Measurements from ENCODE around the gene TMEM184A. TPM values are rescaled to one million over a fixed set of nuclear protein-coding genes. Genes with fewer than 3 reads are reported as not detected.
"Not testable (repeated sequence)": the region's sequence is repeated elsewhere in the genome, so short reads cannot be mapped to it uniquely, and the experiment has no call there.

Gene TMEM184A
- total RNA-seq, 1 donor from 2014 or later = 5.0 TPM

- Mint-ChIP-seq H3K9me3 (peaks cover 6% of the 10 kb centered on the region), H3K4me1 (no peaks in the 10 kb centered on the region)
Observed at GRCh38 chr7:1516586-1517251, 39.3 kb downstream of the TMEM184A start.

DNA sequence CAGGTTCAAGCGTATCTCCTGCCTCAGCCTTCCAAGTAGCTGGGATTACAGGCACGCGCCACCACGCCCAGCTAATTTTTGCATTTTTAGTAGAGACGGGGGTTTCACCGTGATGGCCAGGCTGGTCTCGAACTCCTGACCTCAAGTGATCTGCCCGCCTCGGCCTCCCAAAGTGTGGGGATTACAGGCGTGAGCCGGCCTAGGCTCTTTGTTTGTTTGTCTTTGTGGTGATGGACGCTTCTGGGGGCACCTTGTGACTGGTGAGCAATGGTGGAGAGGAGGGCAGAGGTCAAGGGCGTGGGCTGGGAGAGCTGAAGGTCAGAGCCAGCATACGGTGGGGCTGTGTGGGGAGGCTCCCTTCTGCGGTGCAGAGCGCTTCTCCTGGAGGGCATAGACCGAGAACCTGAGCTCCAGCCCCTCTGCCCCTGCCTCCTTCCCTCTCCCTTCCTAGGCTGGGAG, 40.5 kb downstream of the TMEM184A start:
- not testable (repeated sequence) for H3K4me3 Mint-ChIP-seq; DNase-seq (ENCODE audit: low spot score in 2 of 2, unreplicated experiment in 2 of 2); H3K27me3 Mint-ChIP-seq (ENCODE audit: low read depth); H3K4me1 Mint-ChIP-seq; H3K9me3 Mint-ChIP-seq; H3K27ac Mint-ChIP-seq; H3K36me3 Mint-ChIP-seq

More at GRCh38 chr7:1516586-1517251, 39.3 kb downstream of the TMEM184A start:
- DNase-seq (ENCODE audit: low spot score in 2 of 2, unreplicated experiment in 2 of 2) = no peak
- TF ChIP-seq, protein P1, sequence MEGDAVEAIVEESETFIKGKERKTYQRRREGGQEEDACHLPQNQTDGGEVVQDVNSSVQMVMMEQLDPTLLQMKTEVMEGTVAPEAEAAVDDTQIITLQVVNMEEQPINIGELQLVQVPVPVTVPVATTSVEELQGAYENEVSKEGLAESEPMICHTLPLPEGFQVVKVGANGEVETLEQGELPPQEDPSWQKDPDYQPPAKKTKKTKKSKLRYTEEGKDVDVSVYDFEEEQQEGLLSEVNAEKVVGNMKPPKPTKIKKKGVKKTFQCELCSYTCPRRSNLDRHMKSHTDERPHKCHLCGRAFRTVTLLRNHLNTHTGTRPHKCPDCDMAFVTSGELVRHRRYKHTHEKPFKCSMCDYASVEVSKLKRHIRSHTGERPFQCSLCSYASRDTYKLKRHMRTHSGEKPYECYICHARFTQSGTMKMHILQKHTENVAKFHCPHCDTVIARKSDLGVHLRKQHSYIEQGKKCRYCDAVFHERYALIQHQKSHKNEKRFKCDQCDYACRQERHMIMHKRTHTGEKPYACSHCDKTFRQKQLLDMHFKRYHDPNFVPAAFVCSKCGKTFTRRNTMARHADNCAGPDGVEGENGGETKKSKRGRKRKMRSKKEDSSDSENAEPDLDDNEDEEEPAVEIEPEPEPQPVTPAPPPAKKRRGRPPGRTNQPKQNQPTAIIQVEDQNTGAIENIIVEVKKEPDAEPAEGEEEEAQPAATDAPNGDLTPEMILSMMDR (IDR thresholded peaks at IDR 0.05; ENCODE audit: unreplicated experiment) = no peak
- no peaks in the 10 kb centered on the region for H3K36me3 Mint-ChIP-seq
- no peak overlapping the region for H3K4me3 Mint-ChIP-seq
- no peak overlapping the region for H3K27ac Mint-ChIP-seq
- H3K27me3 Mint-ChIP-seq (ENCODE audit: low read depth) = no peaks in the 10 kb centered on the region

- no peaks in the 10 kb centered on the region for H3K36me3 Mint-ChIP-seq
- no peak overlapping the region for H3K4me3 Mint-ChIP-seq
Observed at GRCh38 chr7:1514995-1515401, 41.0 kb downstream of the TMEM184A start.

GRCh38 chr7:1514407-1514806, 41.6 kb downstream of the TMEM184A start:
- peaks cover 5% of the 10 kb centered on the region for H3K9me3 Mint-ChIP-seq

More at GRCh38 chr7:1514995-1515401, 41.0 kb downstream of the TMEM184A start:
- H3K27ac Mint-ChIP-seq = no peak overlapping the region
- TF ChIP-seq, protein P1 (IDR thresholded peaks at IDR 0.05; ENCODE audit: unreplicated experiment) = no peak
- H3K9me3 Mint-ChIP-seq = peaks cover 6% of the 10 kb centered on the region
- no peaks in the 10 kb centered on the region for H3K27me3 Mint-ChIP-seq (ENCODE audit: low read depth)
- no peak for DNase-seq (ENCODE audit: low spot score in 2 of 2, unreplicated experiment in 2 of 2)
- H3K4me1 Mint-ChIP-seq = no peaks in the 10 kb centered on the region

DNA sequence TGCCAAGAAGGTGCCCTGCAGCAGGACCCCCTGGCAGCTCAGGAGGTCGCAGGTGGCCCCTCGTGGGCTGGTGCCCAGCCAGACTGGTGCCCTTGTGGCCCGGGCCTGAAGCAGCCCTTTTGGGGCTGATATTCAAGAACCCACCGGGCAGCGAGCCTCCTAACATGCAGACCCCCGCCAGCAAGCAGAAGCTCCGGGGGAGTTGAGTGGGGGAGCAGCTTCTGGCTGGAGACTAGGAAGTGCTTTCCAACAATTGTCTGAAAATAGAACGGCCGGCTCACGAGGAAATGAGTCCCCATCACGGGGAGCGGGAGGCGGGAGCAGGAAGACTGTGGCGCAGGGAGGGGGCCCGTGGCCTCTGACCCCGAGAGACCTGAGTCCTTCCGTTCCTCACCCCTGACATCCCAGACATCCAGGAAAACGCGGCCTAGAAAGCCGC, 42.3 kb downstream of the TMEM184A start:
- DNase-seq (ENCODE audit: low spot score in 2 of 2, unreplicated experiment in 2 of 2) = no peak
- H3K9me3 Mint-ChIP-seq = no peaks in the 10 kb centered on the region
- H3K4me3 Mint-ChIP-seq = no peak overlapping the region
- TF ChIP-seq, protein P1 (IDR thresholded peaks at IDR 0.05; ENCODE audit: unreplicated experiment) = no peak
- H3K27me3 Mint-ChIP-seq (ENCODE audit: low read depth) = no peaks in the 10 kb centered on the region
- H3K27ac Mint-ChIP-seq = no peak overlapping the region
- no peaks in the 10 kb centered on the region for H3K36me3 Mint-ChIP-seq
- H3K4me1 Mint-ChIP-seq = no peaks in the 10 kb centered on the region

More at GRCh38 chr7:1514407-1514806, 41.6 kb downstream of the TMEM184A start:
- Mint-ChIP-seq H3K4me1 (no peaks in the 10 kb centered on the region), H3K4me3 (no peak overlapping the region), H3K36me3 (no peaks in the 10 kb centered on the region), H3K27me3 (ENCODE audit: low read depth) (no peaks in the 10 kb centered on the region), H3K27ac (no peak overlapping the region)
- TF ChIP-seq, protein P1 (IDR thresholded peaks at IDR 0.05; ENCODE audit: unreplicated experiment) = no peak
- DNase-seq (ENCODE audit: low spot score in 2 of 2, unreplicated experiment in 2 of 2) = no peak

DNA sequence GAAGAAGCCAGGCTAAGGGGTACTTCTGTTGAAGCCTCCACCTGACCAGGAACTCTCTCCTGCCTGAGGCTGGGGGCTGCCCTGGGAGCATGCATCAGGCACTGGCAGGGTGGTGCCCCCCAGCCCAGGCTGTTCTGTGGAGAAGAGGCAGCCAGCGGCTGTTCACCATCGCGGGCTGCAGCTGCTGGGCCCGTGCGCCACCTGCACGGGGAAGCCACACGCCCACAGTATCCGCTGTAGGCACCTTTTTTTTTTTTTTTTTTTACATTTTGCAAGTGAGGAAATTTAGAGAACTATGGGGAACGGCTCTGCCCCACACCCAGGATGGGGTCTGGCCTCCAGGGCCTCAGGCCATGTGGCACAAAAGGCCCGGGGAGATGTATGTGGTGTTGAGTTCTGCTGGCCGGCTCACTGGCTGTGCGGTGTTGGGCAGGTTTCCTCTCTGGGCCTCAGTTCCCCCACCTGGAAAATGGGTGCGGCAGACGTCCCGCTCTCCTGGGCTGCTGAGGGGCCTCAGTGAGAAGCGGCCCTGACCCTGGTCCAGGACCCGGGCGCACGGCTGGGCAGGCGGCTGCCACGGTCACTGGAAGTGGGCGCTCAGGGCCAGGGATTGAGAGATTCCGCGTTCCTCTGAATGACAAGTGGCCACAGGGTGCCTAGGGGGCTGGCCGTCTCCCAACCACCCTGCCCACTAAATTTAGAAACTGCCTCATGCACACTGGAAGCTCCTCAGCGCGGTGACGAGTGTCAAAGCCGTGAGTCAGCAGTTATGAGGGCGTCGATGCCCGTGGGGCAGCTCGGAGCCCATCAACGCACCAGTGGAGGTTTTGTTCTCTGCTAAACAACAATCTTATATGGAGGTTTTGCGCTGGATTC, 43.0 kb downstream of the TMEM184A start:
- TF ChIP-seq, protein P1 (IDR thresholded peaks at IDR 0.05; ENCODE audit: unreplicated experiment) = no peak
- H3K27me3 Mint-ChIP-seq (ENCODE audit: low read depth) = no peaks in the 10 kb centered on the region
- no peak for DNase-seq (ENCODE audit: low spot score in 2 of 2, unreplicated experiment in 2 of 2)
- no peak overlapping the region for H3K4me3 Mint-ChIP-seq
- H3K4me1 Mint-ChIP-seq = no peaks in the 10 kb centered on the region
- H3K36me3 Mint-ChIP-seq = no peaks in the 10 kb centered on the region
- no peak overlapping the region for H3K27ac Mint-ChIP-seq
- H3K9me3 Mint-ChIP-seq = no peaks in the 10 kb centered on the region
